Loucy (cell line): ENCODE measurements around the gene ATXN2.

Experiments
- EZH2phosphoT487 ChIP-seq: fragments of 200-600 bp; IDR thresholded peaks from 2 replicates; pipeline ENCODE4 v1.6.1; 2018; ENCODE audit warnings: antibody characterized with exemption, mild to moderate bottlenecking, moderate library complexity, borderline replicate concordance
- TF ChIP-seq, protein P1 (sequence below): fragments of 200-600 bp; sonication (generic); conservative IDR thresholded peaks from 2 replicates; pipeline ENCODE4 v1.5.1; 2014; ENCODE audit warnings: mild to moderate bottlenecking, antibody characterized with exemption, low read length

GRCh38 chr12:111404362-111405148, 194.6 kb downstream of the ATXN2 start:
- TF ChIP-seq, protein P1, sequence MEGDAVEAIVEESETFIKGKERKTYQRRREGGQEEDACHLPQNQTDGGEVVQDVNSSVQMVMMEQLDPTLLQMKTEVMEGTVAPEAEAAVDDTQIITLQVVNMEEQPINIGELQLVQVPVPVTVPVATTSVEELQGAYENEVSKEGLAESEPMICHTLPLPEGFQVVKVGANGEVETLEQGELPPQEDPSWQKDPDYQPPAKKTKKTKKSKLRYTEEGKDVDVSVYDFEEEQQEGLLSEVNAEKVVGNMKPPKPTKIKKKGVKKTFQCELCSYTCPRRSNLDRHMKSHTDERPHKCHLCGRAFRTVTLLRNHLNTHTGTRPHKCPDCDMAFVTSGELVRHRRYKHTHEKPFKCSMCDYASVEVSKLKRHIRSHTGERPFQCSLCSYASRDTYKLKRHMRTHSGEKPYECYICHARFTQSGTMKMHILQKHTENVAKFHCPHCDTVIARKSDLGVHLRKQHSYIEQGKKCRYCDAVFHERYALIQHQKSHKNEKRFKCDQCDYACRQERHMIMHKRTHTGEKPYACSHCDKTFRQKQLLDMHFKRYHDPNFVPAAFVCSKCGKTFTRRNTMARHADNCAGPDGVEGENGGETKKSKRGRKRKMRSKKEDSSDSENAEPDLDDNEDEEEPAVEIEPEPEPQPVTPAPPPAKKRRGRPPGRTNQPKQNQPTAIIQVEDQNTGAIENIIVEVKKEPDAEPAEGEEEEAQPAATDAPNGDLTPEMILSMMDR: no peak
- no peak for TF ChIP-seq EZH2phosphoT487
